H1 (cell line): ENCODE results near the gene GALNT12. TPM values are rescaled to one million over a fixed set of nuclear protein-coding genes. Genes with fewer than 3 reads are reported as not detected.

ENCODE experiments used
- CTCF ChIA-PET: fragments of 300-600 bp; sonication (Branson Sonifier 250); formaldehyde crosslinking; loops from one replicate; lab custom pipeline; 2021; ENCODE audit not compliant: partially characterized antibody; lab: Charles Lee
- POLR2A ChIA-PET: fragments of 300-600 bp; sonication (Branson Sonifier 250); formaldehyde crosslinking; loops from one replicate; lab custom pipeline; 2021; ENCODE audit warnings: inconsistent platforms; ENCODE audit not compliant: partially characterized antibody; lab: Charles Lee
- DNase-seq, 2 experiments: peaks; one replicate each; pipeline versions ENCODE4 v3.0.0 to v3.0.0-alpha.2; 2010 to 2022; ENCODE audit warnings: low spot score in 2 of 2, low read depth in 1 of 2, mixed read lengths in 1 of 2
- FAIRE-seq: peaks from 2 replicates; lab custom pipeline; 2011; peaks lifted over from hg19 to GRCh38; lab: Jason Lieb, UNC
- H2AFZ ChIP-seq: 2 replicates; pipeline ENCODE4 v1.8.1; 2012; ENCODE audit warnings: low read length, inconsistent platforms
- H2AK5ac ChIP-seq: 2 replicates; pipeline ENCODE4 v1.6.1; 2013; ENCODE audit warnings: low read depth, low read length
- H2BK120ac ChIP-seq: replicated peaks from 2 replicates; pipeline ENCODE3; 2013; ENCODE audit warnings: low read depth, low read length, inconsistent platforms
- H2BK12ac ChIP-seq: 2 replicates; pipeline ENCODE4 v1.6.1; 2013; ENCODE audit warnings: low read depth, low read length
- H2BK15ac ChIP-seq: 2 replicates; pipeline ENCODE4 v1.6.1; 2013; ENCODE audit warnings: low read length
- H2BK20ac ChIP-seq: 2 replicates; pipeline ENCODE4 v1.6.1; 2013; ENCODE audit warnings: low read length
- H2BK5ac ChIP-seq: 2 replicates; pipeline ENCODE4 v1.6.1; 2013; ENCODE audit warnings: low read depth, low read length
- H3K14ac ChIP-seq: 2 replicates; pipeline ENCODE4 v1.6.1; 2013; ENCODE audit warnings: inconsistent platforms; ENCODE audit not compliant: insufficient read length
- H3K18ac ChIP-seq: 2 replicates; pipeline ENCODE4 v1.6.1; 2013; ENCODE audit warnings: low read length; ENCODE audit errors: extremely low read depth
- H3K23ac ChIP-seq: 2 replicates; pipeline ENCODE4 v1.6.1; 2013; ENCODE audit warnings: inconsistent platforms; ENCODE audit not compliant: insufficient read length
- H3K23me2 ChIP-seq: 2 replicates; pipeline ENCODE4 v1.6.1; 2013; ENCODE audit warnings: low read depth, low read length
- H3K27ac ChIP-seq: 2 replicates; pipeline ENCODE4 v1.6.1; 2011; ENCODE audit warnings: low read depth, low read length, inconsistent platforms
- H3K27me3 ChIP-seq, 4 experiments: replicated peaks in 1 of 4; 1 replicate in 1 of 4; 2 replicates in 3 of 4; pipeline versions ENCODE4 v1.6.1 to v1.8.1; 2011 to 2013; ENCODE audit warnings: low read length in 3 of 4, mild to moderate bottlenecking in 3 of 4, inconsistent platforms in 2 of 4, mixed read lengths in 2 of 4, moderate library complexity in 1 of 4; ENCODE audit not compliant: control insufficient read depth in 3 of 4, insufficient read depth in 3 of 4; ENCODE audit errors: extremely low read depth in 1 of 4
- H3K36me3 ChIP-seq, 4 experiments: 2 replicates each; pipeline versions ENCODE4 v1.6.1 to v1.8.1; 2011 to 2013; ENCODE audit warnings: mild to moderate bottlenecking in 4 of 4, low read length in 3 of 4, moderate library complexity in 2 of 4, control low read depth in 1 of 4, inconsistent platforms in 1 of 4; ENCODE audit not compliant: insufficient read depth in 4 of 4, control insufficient read depth in 2 of 4
- H3K4ac ChIP-seq: replicated peaks from 2 replicates; pipeline ENCODE3; 2013; ENCODE audit warnings: low read length, low read depth, mixed read lengths, inconsistent platforms; ENCODE audit not compliant: insufficient read length
- H3K4me1 ChIP-seq, 4 experiments: replicated peaks in 1 of 4; 1 replicate in 1 of 4; 2 replicates in 3 of 4; pipeline versions ENCODE4 v1.6.1 to v1.8.1; 2011 to 2013; ENCODE audit warnings: low read length in 3 of 4, inconsistent platforms in 2 of 4, mixed read lengths in 1 of 4; ENCODE audit not compliant: insufficient read depth in 4 of 4, control insufficient read depth in 3 of 4
- H3K4me2 ChIP-seq, 2 experiments: 2 replicates each; pipeline versions ENCODE4 v1.6.1 to v1.8.1; 2011 to 2013; ENCODE audit warnings: low read depth in 2 of 2, low read length in 2 of 2, control low read depth in 1 of 2, inconsistent platforms in 1 of 2, mild to moderate bottlenecking in 1 of 2; ENCODE audit not compliant: insufficient read depth in 1 of 2
- H3K4me3 ChIP-seq, 4 experiments: fragments of 200-600, 300-600 bp in 1 of 4; sonication (generic), shearing (Covaris generic), sonication (Bioruptor Twin) in 1 of 4; 2 replicates each; pipeline versions ENCODE4 v1.5.1 to v1.8.1; 2011 to 2016; ENCODE audit warnings: low read length in 4 of 4, low read depth in 3 of 4, control low read depth in 2 of 4, inconsistent platforms in 2 of 4, mild to moderate bottlenecking in 2 of 4, mixed read lengths in 1 of 4, moderate library complexity in 1 of 4; ENCODE audit not compliant: insufficient read depth in 2 of 4; ENCODE audit errors: extremely low read depth in 1 of 4
- H3K56ac ChIP-seq: replicated peaks from 2 replicates; pipeline ENCODE3; 2013; ENCODE audit warnings: low read depth, mild to moderate bottlenecking, mixed read lengths, low read length, inconsistent platforms; ENCODE audit not compliant: insufficient read length
- H3K79me1 ChIP-seq: 2 replicates; pipeline ENCODE4 v1.6.1; 2013; ENCODE audit warnings: low read depth, low read length, control low read depth
- H3K79me2 ChIP-seq, 2 experiments: 2 replicates each; pipeline versions ENCODE4 v1.6.1 to v1.8.1; 2012 to 2013; ENCODE audit warnings: low read length in 2 of 2, mild to moderate bottlenecking in 2 of 2, inconsistent platforms in 1 of 2; ENCODE audit not compliant: insufficient read depth in 2 of 2, control insufficient read depth in 1 of 2
- H3K9ac ChIP-seq, 4 experiments: replicated peaks in 1 of 4; 1 replicate in 1 of 4; 2 replicates in 3 of 4; pipeline versions ENCODE4 v1.6.1 to v1.8.1; 2011 to 2013; ENCODE audit warnings: low read depth in 3 of 4, low read length in 3 of 4, control low read depth in 2 of 4, mild to moderate bottlenecking in 2 of 4, moderate library complexity in 2 of 4, inconsistent platforms in 1 of 4; ENCODE audit errors: extremely low read depth in 1 of 4
- H3K9me3 ChIP-seq, 2 experiments: 2 replicates each; pipeline versions ENCODE4 v1.6.1 to v1.8.1; 2012 to 2013; ENCODE audit warnings: mild to moderate bottlenecking in 2 of 2, moderate library complexity in 2 of 2, control low read depth in 1 of 2, inconsistent platforms in 1 of 2, low read depth in 1 of 2, low read length in 1 of 2, mixed read lengths in 1 of 2; ENCODE audit not compliant: insufficient read depth in 2 of 2
- H4K20me1 ChIP-seq, 2 experiments: replicated peaks in 1 of 2; 2 replicates each; pipeline versions ENCODE3 to v1.8.1; 2011 to 2013; ENCODE audit warnings: inconsistent platforms in 2 of 2, low read length in 2 of 2, mild to moderate bottlenecking in 1 of 2; ENCODE audit not compliant: insufficient read depth in 2 of 2, control insufficient read depth in 1 of 2
- H4K5ac ChIP-seq: 2 replicates; pipeline ENCODE4 v1.6.1; 2013; ENCODE audit warnings: low read length, low read depth, mixed read lengths, inconsistent platforms; ENCODE audit not compliant: insufficient read length
- H4K8ac ChIP-seq: 2 replicates; pipeline ENCODE4 v1.8.0; 2013; ENCODE audit warnings: mild to moderate bottlenecking, moderate library complexity, low read length, inconsistent platforms; ENCODE audit not compliant: insufficient read depth; ENCODE audit errors: extremely low read depth
- H4K91ac ChIP-seq: replicated peaks from 2 replicates; pipeline ENCODE3; 2013; ENCODE audit warnings: low read length, mixed read lengths, inconsistent platforms; ENCODE audit not compliant: insufficient read length
- ATF2 ChIP-seq: IDR thresholded peaks from 2 replicates; pipeline ENCODE4 v1.6.1; 2012; ENCODE audit warnings: low read length, inconsistent platforms
- CBX5 ChIP-seq: fragments of 300-800, 300-1000 bp; sonication (generic); IDR thresholded peaks from 2 replicates; pipeline ENCODE4 v1.7.1; 2016; ENCODE audit warnings: antibody characterized with exemption, low read length, low read depth
- E2F6 ChIP-seq: IDR thresholded peaks from 2 replicates; pipeline ENCODE4 v1.6.1; 2012; ENCODE audit warnings: inconsistent platforms
- FOSL1 ChIP-seq: IDR thresholded peaks from 2 replicates; pipeline ENCODE4 v1.6.1; 2011; ENCODE audit warnings: mild to moderate bottlenecking, low read depth, low read length, moderate library complexity; ENCODE audit not compliant: insufficient read depth
- GABPA ChIP-seq: IDR thresholded peaks from 2 replicates; pipeline ENCODE4 v1.6.1; 2011; ENCODE audit warnings: mild to moderate bottlenecking, low read length, moderate library complexity, borderline replicate concordance; ENCODE audit not compliant: insufficient read depth
- PHF8 ChIP-seq: fragments of 200-600 bp; sonication (generic); conservative IDR thresholded peaks from 2 replicates; pipeline ENCODE4 v1.7.1; 2012; ENCODE audit warnings: low read depth, mild to moderate bottlenecking, inconsistent platforms, low read length, moderate library complexity
- RFX5 ChIP-seq: IDR thresholded peaks from 2 replicates; pipeline ENCODE4 v1.6.1; 2011; ENCODE audit warnings: low read depth, low read length, improper control_type of control experiment, borderline replicate concordance
- SP1 ChIP-seq: IDR thresholded peaks from 2 replicates; pipeline ENCODE4 v1.6.1; 2011; ENCODE audit warnings: low read depth, low read length
- TAF1 ChIP-seq: IDR thresholded peaks from 2 replicates; pipeline ENCODE4 v1.6.1; 2011; ENCODE audit warnings: mild to moderate bottlenecking, low read depth, low read length
- TCF12 ChIP-seq: IDR thresholded peaks from 2 replicates; pipeline ENCODE4 v1.6.1; 2011; ENCODE audit warnings: low read depth, mild to moderate bottlenecking, low read length
- ZNF274 ChIP-seq: IDR thresholded peaks from 2 replicates; pipeline ENCODE4 v1.7.0; 2012; ENCODE audit warnings: low read length, borderline replicate concordance; ENCODE audit errors: extremely low read depth
- WGBS, 2 experiments: shearing (Covaris generic) in 1 of 2; methylation state at CpG; one replicate each; pipeline versions ENCODE4 v1.1.6 to v1.1.7; 2013 to 2015; ENCODE audit warnings: low lambda C conversion rate in 2 of 2, mixed read lengths in 2 of 2, inconsistent platforms in 1 of 2, low coverage in 1 of 2, missing lambda C conversion rate in 1 of 2; ENCODE audit not compliant: insufficient replicate concordance in 2 of 2, insufficient coverage in 1 of 2, insufficient read length in 1 of 2; ENCODE audit errors: extremely low coverage in 1 of 2, missing lambda C conversion rate in 1 of 2; 5-methylcytosine and 5-hydroxymethylcytosine counted together
- polyA plus RNA-seq, 7 experiments: library from polyadenylated mRNA; depleted of rRNA in 3 of 7; stranded (reverse) in 5 of 7; unstranded in 2 of 7; fragments of >200 nt in 5 of 7; fragments of 200-250 nt in 2 of 7; gene quantifications; 1 replicate in 5 of 7; 2 replicates in 1 of 7; 4 replicates in 1 of 7; pipeline versions ENCODE4 v1.2.1 to v1.2.3, GENCODE V29; 2011 to 2013; ENCODE audit warnings: missing spikeins in 2 of 7, mixed read lengths in 2 of 7
- total RNA-seq: library from RNA; stranded (reverse); fragmentation: NEBNext Ultra II Directional; extraction: Animal tissue kit (Norgen Biotek cat#: 25700); gene quantifications from 2 replicates; pipeline ENCODE4 v1.2.1, GENCODE V29; 2021

Gene GALNT12
- total and polyA plus RNA-seq, 2 of the 8 experiments (the other 6 are each of a cell fraction or from before 2014, with no cell fraction given): 16.2 to 19.6 TPM

- Histone ChIP-seq H3K9ac (no peak overlapping the region), H3K18ac (no peak overlapping the region), H3K4me1 (no peaks in the 10 kb centered on the region), H3K4ac (no peak overlapping the region), H3K79me1 (no peaks in the 10 kb centered on the region), H3K56ac (no peak overlapping the region), H4K5ac (no peak overlapping the region), H2BK15ac (no peak overlapping the region), H4K20me1 (no peaks in the 10 kb centered on the region), H4K91ac (no peak overlapping the region), H2BK12ac (no peak overlapping the region), H3K4me3 (no peak overlapping the region), H3K27ac (no peak overlapping the region), H2BK20ac (no peak overlapping the region), H2BK120ac (no peak overlapping the region), H3K36me3 (peaks cover 0 to 12% (median 3%) of the 10 kb centered on the region in 4 experiments; a peak in 4 of 8 replicates), H2AFZ (no peak overlapping the region), H3K79me2 (no peaks in the 10 kb centered on the region), H3K4me2 (no peak overlapping the region), H4K8ac (no peak overlapping the region), H3K14ac (no peak overlapping the region), H2AK5ac (no peak overlapping the region), H3K9me3 (no peaks in the 10 kb centered on the region), H3K27me3 (no peaks in the 10 kb centered on the region), H2BK5ac (no peak overlapping the region), H3K23me2 (no peaks in the 10 kb centered on the region), H3K23ac (no peak overlapping the region)
- DNase-seq (no peak), FAIRE-seq (no peak)
- ChIA-PET POLR2A (interaction anchor here (0.8 kb wide), 1 partner anchor 23 kb away, joined by 3 read pairs; no protein-coding TSS in a partner anchor), CTCF (interaction anchor here (1.2 kb wide), 1 partner anchor 25 kb away, joined by 4 read pairs; no protein-coding TSS in a partner anchor)
- 83% methylated on average over 6 of the region's 6 CpGs; no CpG with 5 or more reads in 1 of the 2 experiments for WGBS, 2 experiments
- TF ChIP-seq TAF1 (no peak), FOSL1 (no peak), SP1 (no peak), PHF8 (no peak), CBX5 (no peak), TCF12 (no peak), ATF2 (no peak), ZNF274 (no peak), E2F6 (no peak), GABPA (no peak), RFX5 (no peak)
Observed at GRCh38 chr9:98822661-98823060, 15.2 kb downstream of the GALNT12 start.
